Activated naive CD4-positive, alpha-beta T cell treated with anti-CD3 and anti-CD28 coated beads for 36 hours (primary cell): Measurements from ENCODE around the gene VPS41. TPM values are rescaled to one million over a fixed set of nuclear protein-coding genes. Genes with fewer than 3 reads are reported as not detected.
A peak's percentile ranks its signal among the peaks of the same experiment; 100 is the strongest.

Experiments
- CTCF ChIA-PET: fragments of 350-600 bp; sonication (Branson Sonifier 250); formaldehyde crosslinking; loops from one replicate; lab custom pipeline; 2021; ENCODE audit warnings: antibody characterized with exemption; lab: Charles Lee
- DNase-seq: peaks from one replicate; pipeline ENCODE4 v3.0.0-alpha.2; 2020
- H3K27ac Mint-ChIP-seq: one replicate; pipeline ENCODE4 v1.8.0; 2021; ENCODE audit warnings: mild to moderate bottlenecking, mixed read lengths
- H3K27me3 Mint-ChIP-seq: one replicate; pipeline ENCODE4 v1.8.0; 2021; ENCODE audit warnings: low read depth, mixed read lengths
- H3K36me3 Mint-ChIP-seq: one replicate; pipeline ENCODE4 v1.8.0; 2021; ENCODE audit warnings: low read depth, mixed read lengths
- H3K4me1 Mint-ChIP-seq: one replicate; pipeline ENCODE4 v1.8.0; 2021; ENCODE audit warnings: low read depth, mixed read lengths
- H3K4me3 Mint-ChIP-seq: one replicate; pipeline ENCODE4 v1.8.0; 2021; ENCODE audit warnings: mild to moderate bottlenecking, moderate library complexity, mixed read lengths
- H3K9me3 Mint-ChIP-seq: one replicate; pipeline ENCODE4 v1.8.0; 2021; ENCODE audit warnings: mixed read lengths
- intact Hi-C: fragments of 100-400 bp; cut with micrococcal nuclease; formaldehyde crosslinking; loops from one replicate; pipeline ENCODE4 v1.15.1; 2023
- total RNA-seq, 2 experiments: library from RNA; stranded (reverse); gene quantifications; one replicate each; pipeline ENCODE4 v1.2.3, GENCODE V29; 2021

VPS41 gene
- total RNA-seq, 2 experiments from 2014 or later: 51.1 to 57.8 TPM

GRCh38 chr7:38934051-38934450, 25.1 kb upstream of the VPS41 start:
- CTCF ChIA-PET: interaction anchor here (1.0 kb wide), 1 partner anchor 578 kb away, joined by 4 read pairs; no protein-coding TSS in a partner anchor
- DNase-seq: no peak
- Mint-ChIP-seq H3K27ac (no peak overlapping the region), H3K9me3 (no peaks in the 10 kb centered on the region), H3K4me1 (no peaks in the 10 kb centered on the region), H3K27me3 (no peaks in the 10 kb centered on the region), H3K4me3 (no peak overlapping the region), H3K36me3 (no peaks in the 10 kb centered on the region)
- intact Hi-C loops: loop anchor here (5.0 kb wide), 1 partner anchor 137 kb away; no protein-coding TSS in a partner anchor

GRCh38 chr7:38932509-38933168, 23.6 kb upstream of the VPS41 start:
- intact Hi-C loops: loop anchor here (1.0 to 5.0 kb wide), 3 partner anchors 135 to 588 kb away; no protein-coding TSS in a partner anchor
- H3K36me3 Mint-ChIP-seq: no peaks in the 10 kb centered on the region
- no peak overlapping the region for H3K27ac Mint-ChIP-seq
- H3K4me1 Mint-ChIP-seq: no peaks in the 10 kb centered on the region
- peak; percentile 70 for DNase-seq
- no peaks in the 10 kb centered on the region for H3K27me3 Mint-ChIP-seq
- H3K4me3 Mint-ChIP-seq: no peak overlapping the region
- no peaks in the 10 kb centered on the region for H3K9me3 Mint-ChIP-seq
- CTCF ChIA-PET: interaction anchor here (0.6 to 0.7 kb wide), 3 partner anchors 191 to 506 kb away, joined by 3 read pairs; no protein-coding TSS in a partner anchor

- H3K27ac Mint-ChIP-seq: peak overlapping the region; percentile 21
- H3K9me3 Mint-ChIP-seq: no peaks in the 10 kb centered on the region
- no peaks in the 10 kb centered on the region for H3K36me3 Mint-ChIP-seq
- intact Hi-C loops: loop anchor here (5.0 kb wide), 1 partner anchor 132 kb away; no protein-coding TSS in a partner anchor
- CTCF ChIA-PET: interaction anchor here (0.8 to 1.4 kb wide), 3 partner anchors 127 to 538 kb away, joined by 3 to 8 read pairs (median 4); no protein-coding TSS in a partner anchor
- H3K4me1 Mint-ChIP-seq: no peaks in the 10 kb centered on the region
- DNase-seq: no peak
- no peak overlapping the region for H3K4me3 Mint-ChIP-seq
- no peaks in the 10 kb centered on the region for H3K27me3 Mint-ChIP-seq
These were observed 20.6 kb upstream of the VPS41 start for GRCh38 chr7:38929460-38930171.

GRCh38 chr7:38928506-38928905, 19.5 kb upstream of the VPS41 start:
- intact Hi-C loops: no loop called here
- H3K27me3 Mint-ChIP-seq: no peaks in the 10 kb centered on the region
- no peak for DNase-seq
- no peak overlapping the region for H3K4me3 Mint-ChIP-seq
- H3K4me1 Mint-ChIP-seq: no peaks in the 10 kb centered on the region
- no peaks in the 10 kb centered on the region for H3K36me3 Mint-ChIP-seq
- CTCF ChIA-PET: interaction anchor here (1.4 kb wide), 1 partner anchor 526 kb away, joined by 4 read pairs; no protein-coding TSS in a partner anchor
- H3K9me3 Mint-ChIP-seq: no peaks in the 10 kb centered on the region
- H3K27ac Mint-ChIP-seq: no peak overlapping the region

DNA sequence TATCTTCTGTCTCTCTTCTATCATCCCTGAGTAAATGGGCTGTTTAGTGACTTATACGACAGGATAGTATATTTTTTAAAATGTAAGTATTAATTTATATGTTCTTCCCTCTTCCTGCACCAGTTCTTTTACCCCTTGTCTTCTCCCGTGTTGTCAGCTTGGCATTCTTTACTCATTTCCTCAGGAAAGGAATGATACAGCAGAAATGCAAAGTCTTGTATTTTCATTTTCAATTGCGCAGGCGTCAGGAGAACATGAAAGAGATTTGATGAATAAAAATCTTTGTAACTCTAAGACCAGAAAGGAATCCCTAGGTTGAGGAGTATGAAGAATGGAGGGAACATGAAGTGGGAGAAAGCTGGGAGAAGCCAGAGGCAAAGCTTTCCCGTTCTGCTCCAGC, 18.8 kb upstream of the VPS41 start:
- Mint-ChIP-seq H3K27ac (no peak overlapping the region), H3K9me3 (no peaks in the 10 kb centered on the region), H3K36me3 (no peaks in the 10 kb centered on the region), H3K4me1 (no peaks in the 10 kb centered on the region), H3K4me3 (no peak overlapping the region), H3K27me3 (no peaks in the 10 kb centered on the region)
- CTCF ChIA-PET: no interaction called here
- intact Hi-C loops: no loop called here
- no peak for DNase-seq

- H3K4me3 Mint-ChIP-seq: no peak overlapping the region
- H3K27ac Mint-ChIP-seq: no peak overlapping the region
- H3K36me3 Mint-ChIP-seq: no peaks in the 10 kb centered on the region
- H3K9me3 Mint-ChIP-seq: no peaks in the 10 kb centered on the region
- DNase-seq: no peak
- CTCF ChIA-PET: interaction anchor here (0.5 kb wide), 1 partner anchor 87 kb away, joined by 4 read pairs; no protein-coding TSS in a partner anchor
- H3K4me1 Mint-ChIP-seq: no peaks in the 10 kb centered on the region
- no peaks in the 10 kb centered on the region for H3K27me3 Mint-ChIP-seq
- intact Hi-C loops: no loop called here
These were observed 11.7 kb upstream of the VPS41 start for GRCh38 chr7:38920731-38921130.

- CTCF ChIA-PET: no interaction called here
- Mint-ChIP-seq H3K4me3 (no peak overlapping the region), H3K4me1 (no peaks in the 10 kb centered on the region), H3K36me3 (no peaks in the 10 kb centered on the region), H3K9me3 (no peaks in the 10 kb centered on the region), H3K27me3 (no peaks in the 10 kb centered on the region), H3K27ac (no peak overlapping the region)
- intact Hi-C loops: no loop called here
- no peak for DNase-seq
These were observed 7.4 kb upstream of the VPS41 start for GRCh38 chr7:38916396-38916795.

GRCh38 chr7:38909870-38910269, 879 bp upstream of the VPS41 start:
- no peaks in the 10 kb centered on the region for H3K27me3 Mint-ChIP-seq
- H3K9me3 Mint-ChIP-seq: no peaks in the 10 kb centered on the region
- CTCF ChIA-PET: interaction anchor here (1.6 kb wide), 1 partner anchor 17 kb away, joined by 4 read pairs; no protein-coding TSS in a partner anchor
- no peak for DNase-seq
- intact Hi-C loops: loop anchor here (2.0 to 5.0 kb wide), 4 partner anchors 113 to 733 kb away; partner anchors contain the start of genes RALA, STARD3NL and YAE1
- peaks cover 3% of the 10 kb centered on the region for H3K36me3 Mint-ChIP-seq
- H3K27ac Mint-ChIP-seq: no peak overlapping the region
- no peak overlapping the region for H3K4me3 Mint-ChIP-seq
- peaks cover 32% of the 10 kb centered on the region for H3K4me1 Mint-ChIP-seq

- H3K36me3 Mint-ChIP-seq: peaks cover 9% of the 10 kb centered on the region
- no peak for DNase-seq
- H3K4me3 Mint-ChIP-seq: peak overlapping the region; percentile 91
- H3K4me1 Mint-ChIP-seq: peaks cover 45% of the 10 kb centered on the region
- no peak overlapping the region for H3K27ac Mint-ChIP-seq
- intact Hi-C loops: loop anchor here (2.0 to 5.0 kb wide), 4 partner anchors 111 to 730 kb away; partner anchors contain the start of genes RALA, STARD3NL and YAE1
- CTCF ChIA-PET: no interaction called here
- no peaks in the 10 kb centered on the region for H3K27me3 Mint-ChIP-seq
- H3K9me3 Mint-ChIP-seq: no peaks in the 10 kb centered on the region
These were observed 1.2 kb downstream of the VPS41 start for GRCh38 chr7:38907766-38908165.

DNA sequence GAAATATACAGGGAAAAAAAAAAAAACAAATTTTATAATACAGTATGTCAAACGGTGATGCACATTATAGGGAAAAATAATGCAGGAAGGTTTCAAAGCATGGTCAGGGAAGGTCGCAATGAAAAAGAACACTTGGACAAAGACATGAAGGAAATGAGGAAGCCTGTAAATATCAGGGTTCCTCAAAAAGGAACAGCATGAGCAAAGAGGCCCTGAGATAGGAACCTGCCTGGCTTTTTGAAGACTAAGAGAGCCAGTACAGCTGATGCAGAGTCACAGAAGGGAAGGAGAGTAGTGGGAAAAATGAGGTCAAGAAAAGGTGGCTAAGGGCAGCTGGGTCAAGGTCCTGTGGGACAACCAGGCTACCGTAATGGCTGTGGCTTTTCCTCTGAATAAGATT, 1.9 kb downstream of the VPS41 start:
- intact Hi-C loops: loop anchor here (5.0 kb wide), 3 partner anchors 660 to 730 kb away; partner anchors contain the start of genes RALA, STARD3NL and YAE1
- Mint-ChIP-seq H3K4me3 (peak overlapping the region; percentile 44), H3K36me3 (peaks cover 11% of the 10 kb centered on the region), H3K27ac (no peak overlapping the region), H3K9me3 (no peaks in the 10 kb centered on the region), H3K27me3 (no peaks in the 10 kb centered on the region), H3K4me1 (peaks cover 50% of the 10 kb centered on the region)
- no peak for DNase-seq
- CTCF ChIA-PET: no interaction called here

DNA sequence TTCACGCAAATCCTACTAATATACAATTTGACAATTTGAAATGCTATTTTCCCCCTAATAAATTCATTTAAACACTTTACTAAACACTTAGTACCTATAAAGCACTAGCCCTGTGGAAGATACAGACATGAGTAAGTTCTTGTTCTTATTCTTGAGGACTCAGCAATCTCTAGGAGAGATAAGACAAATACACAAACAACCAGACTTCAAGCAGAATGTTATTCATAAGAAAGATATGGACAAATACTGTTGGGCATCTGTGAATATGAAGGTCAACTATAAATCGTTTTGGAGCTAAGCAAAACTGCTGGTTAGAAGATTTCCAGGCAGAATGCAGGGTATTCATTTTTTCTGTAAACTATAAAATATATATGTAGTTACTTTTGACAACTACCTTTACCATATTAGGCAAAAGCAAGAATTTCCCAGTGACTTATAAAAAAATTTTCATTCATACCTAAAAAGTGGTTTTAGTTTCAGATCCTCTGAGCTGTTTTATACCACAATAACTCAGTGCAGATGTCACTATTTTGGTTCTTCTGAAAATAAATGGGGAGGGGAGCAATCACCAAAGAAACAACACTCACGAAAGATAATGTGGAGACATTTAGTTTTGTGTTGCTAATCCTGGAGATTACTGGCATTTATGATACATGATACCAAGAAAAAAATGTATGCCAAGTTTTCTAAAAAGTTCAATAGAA, 3.8 kb downstream of the VPS41 start:
- CTCF ChIA-PET: no interaction called here

DNA sequence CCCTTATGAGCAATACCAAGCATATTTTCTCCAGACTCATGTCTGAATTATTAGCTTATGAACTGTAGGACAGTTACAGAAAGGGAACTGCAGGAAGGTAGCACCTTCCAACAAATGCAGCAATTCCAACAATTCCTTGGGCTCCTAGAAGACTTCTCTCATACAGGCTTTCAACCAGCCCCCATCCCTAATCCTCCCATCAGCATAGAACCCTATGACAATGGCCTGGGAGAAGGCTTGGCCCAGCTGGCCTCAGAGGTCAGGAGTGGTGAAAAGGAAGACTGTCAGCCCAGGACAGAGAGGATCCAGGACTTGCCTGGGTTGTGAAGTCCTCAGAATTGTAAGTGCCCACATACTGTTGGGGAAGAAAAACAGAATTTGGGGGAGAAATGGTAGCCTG, 5.9 kb downstream of the VPS41 start:
- Mint-ChIP-seq H3K27ac (no peak overlapping the region), H3K9me3 (no peaks in the 10 kb centered on the region), H3K27me3 (no peaks in the 10 kb centered on the region), H3K36me3 (peaks cover 16% of the 10 kb centered on the region), H3K4me1 (peaks cover 57% of the 10 kb centered on the region), H3K4me3 (no peak overlapping the region)
- intact Hi-C loops: no loop called here
- DNase-seq: no peak
- CTCF ChIA-PET: no interaction called here

More for the DNA sequence above, 3.8 kb downstream of the VPS41 start:
- Mint-ChIP-seq H3K36me3 (peaks cover 13% of the 10 kb centered on the region), H3K4me3 (no peak overlapping the region), H3K9me3 (no peaks in the 10 kb centered on the region), H3K4me1 (peaks cover 63% of the 10 kb centered on the region), H3K27me3 (no peaks in the 10 kb centered on the region), H3K27ac (no peak overlapping the region)
- intact Hi-C loops: loop anchor here (5.0 kb wide), 3 partner anchors 662 to 728 kb away; partner anchors contain the start of genes RALA, STARD3NL and YAE1
- no peak for DNase-seq
